Measurements from ENCODE around the gene SMCO3. TPM values are rescaled to one million over a fixed set of nuclear protein-coding genes. Genes with fewer than 3 reads are reported as not detected.

The SMCO3 gene
- total and polyA plus RNA-seq, 2 of the 13 experiments (the other 11 are each of a cell fraction or from before 2014, with no cell fraction given), result 0.29 to 0.42 TPM

DNA sequence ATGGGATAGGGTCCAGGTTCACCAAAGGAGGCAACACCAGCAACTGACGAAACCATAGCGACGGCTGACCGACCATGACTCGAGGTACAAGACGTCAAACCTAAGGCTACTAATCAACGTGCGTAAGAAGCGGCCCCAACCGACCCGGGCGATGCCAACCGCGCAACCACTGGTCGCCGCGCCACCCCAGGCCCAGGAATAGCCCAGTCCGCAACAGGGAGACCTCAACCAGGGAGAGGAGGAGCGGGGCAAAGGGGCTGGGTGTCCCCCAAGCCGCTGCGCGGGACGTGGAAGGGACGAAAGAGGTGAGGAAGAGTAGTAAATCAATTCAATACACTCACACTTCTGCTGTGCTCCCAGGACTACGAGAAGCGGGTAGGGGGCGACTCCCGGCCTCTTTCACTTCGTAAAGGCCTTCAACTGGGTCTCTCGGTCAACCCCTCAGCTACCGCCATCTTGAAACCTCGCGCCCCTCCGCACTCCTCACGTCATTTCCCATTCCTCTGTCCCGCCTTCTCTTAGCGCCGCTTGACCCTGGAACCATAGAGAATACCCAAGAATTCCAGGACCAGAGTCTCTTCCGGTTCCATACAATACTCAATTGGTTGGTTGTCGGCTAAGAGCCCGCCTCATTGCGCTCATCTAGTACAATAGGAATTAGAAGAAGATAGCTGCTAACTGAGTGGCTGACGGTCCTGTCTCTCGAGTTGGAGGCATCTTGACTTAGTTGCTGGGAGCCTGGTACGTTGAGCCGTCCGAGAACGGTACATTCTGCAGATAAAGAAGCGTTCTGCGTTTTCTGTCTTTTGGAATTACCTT lies 10.8 kb downstream of the SMCO3 start, which contains the start of the genes C12orf60 and WBP11 (continued):
- TF ChIP-seq CREB1 (IDR thresholded peaks at IDR 0.05), result peak; percentile 86
- TF ChIP-seq CREB1 (CRISPR knock-in tag; IDR thresholded peaks at IDR 0.05), result peak; percentile 99
- TF ChIP-seq, protein P1, sequence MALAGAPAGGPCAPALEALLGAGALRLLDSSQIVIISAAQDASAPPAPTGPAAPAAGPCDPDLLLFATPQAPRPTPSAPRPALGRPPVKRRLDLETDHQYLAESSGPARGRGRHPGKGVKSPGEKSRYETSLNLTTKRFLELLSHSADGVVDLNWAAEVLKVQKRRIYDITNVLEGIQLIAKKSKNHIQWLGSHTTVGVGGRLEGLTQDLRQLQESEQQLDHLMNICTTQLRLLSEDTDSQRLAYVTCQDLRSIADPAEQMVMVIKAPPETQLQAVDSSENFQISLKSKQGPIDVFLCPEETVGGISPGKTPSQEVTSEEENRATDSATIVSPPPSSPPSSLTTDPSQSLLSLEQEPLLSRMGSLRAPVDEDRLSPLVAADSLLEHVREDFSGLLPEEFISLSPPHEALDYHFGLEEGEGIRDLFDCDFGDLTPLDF (CRISPR knock-in tag; IDR thresholded peaks at IDR 0.05), result peak; percentile 63
- no peak for TF ChIP-seq HMGXB4 (CRISPR knock-in tag; IDR thresholded peaks at IDR 0.05; ENCODE audit: borderline replicate concordance in 1 of 2, low read depth in 1 of 2)
- no peak for TF ChIP-seq JUND (CRISPR knock-in tag; IDR thresholded peaks at IDR 0.05)
- no peak for TF ChIP-seq HNF4A (CRISPR knock-in tag; IDR thresholded peaks at IDR 0.05)
- TF ChIP-seq SALL1 (CRISPR knock-in tag; IDR thresholded peaks at IDR 0.05), result peak; percentile 58; the same call in 1 of the 2 replicates
- TF ChIP-seq ZNF558 (CRISPR knock-in tag; IDR thresholded peaks at IDR 0.05; ENCODE audit: borderline replicate concordance), result no peak
- TF ChIP-seq TEAD2 (CRISPR knock-in tag; IDR thresholded peaks at IDR 0.05), result no peak
- TF ChIP-seq ZNF335 (CRISPR knock-in tag; IDR thresholded peaks at IDR 0.05), result no peak
- no peak for TF ChIP-seq ZBTB8A (CRISPR knock-in tag; IDR thresholded peaks at IDR 0.05; ENCODE audit: borderline replicate concordance, low read depth)
- TF ChIP-seq ARNT2 (CRISPR knock-in tag; IDR thresholded peaks at IDR 0.05; ENCODE audit: low read depth), result no peak
- TF ChIP-seq, protein P2, sequence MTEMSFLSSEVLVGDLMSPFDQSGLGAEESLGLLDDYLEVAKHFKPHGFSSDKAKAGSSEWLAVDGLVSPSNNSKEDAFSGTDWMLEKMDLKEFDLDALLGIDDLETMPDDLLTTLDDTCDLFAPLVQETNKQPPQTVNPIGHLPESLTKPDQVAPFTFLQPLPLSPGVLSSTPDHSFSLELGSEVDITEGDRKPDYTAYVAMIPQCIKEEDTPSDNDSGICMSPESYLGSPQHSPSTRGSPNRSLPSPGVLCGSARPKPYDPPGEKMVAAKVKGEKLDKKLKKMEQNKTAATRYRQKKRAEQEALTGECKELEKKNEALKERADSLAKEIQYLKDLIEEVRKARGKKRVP (CRISPR knock-in tag; IDR thresholded peaks at IDR 0.05), result no peak
- TF ChIP-seq ZNF672 (CRISPR knock-in tag; IDR thresholded peaks at IDR 0.05), result no peak
- TF ChIP-seq, protein P3, sequence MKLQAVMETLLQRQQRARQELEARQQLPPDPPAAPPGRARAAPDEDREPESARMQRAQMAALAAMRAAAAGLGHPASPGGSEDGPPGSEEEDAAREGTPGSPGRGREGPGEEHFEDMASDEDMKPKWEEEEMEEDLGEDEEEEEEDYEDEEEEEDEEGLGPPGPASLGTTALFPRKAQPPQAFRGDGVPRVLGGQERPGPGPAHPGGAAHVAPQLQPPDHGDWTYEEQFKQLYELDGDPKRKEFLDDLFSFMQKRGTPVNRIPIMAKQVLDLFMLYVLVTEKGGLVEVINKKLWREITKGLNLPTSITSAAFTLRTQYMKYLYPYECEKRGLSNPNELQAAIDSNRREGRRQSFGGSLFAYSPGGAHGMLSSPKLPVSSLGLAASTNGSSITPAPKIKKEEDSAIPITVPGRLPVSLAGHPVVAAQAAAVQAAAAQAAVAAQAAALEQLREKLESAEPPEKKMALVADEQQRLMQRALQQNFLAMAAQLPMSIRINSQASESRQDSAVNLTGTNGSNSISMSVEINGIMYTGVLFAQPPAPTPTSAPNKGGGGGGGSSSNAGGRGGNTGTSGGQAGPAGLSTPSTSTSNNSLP (IDR thresholded peaks at IDR 0.05; ENCODE audit: low read depth, low read length), result no peak; the same call in 1 of the 2 replicates
- TF ChIP-seq ZNF713 (CRISPR knock-in tag; IDR thresholded peaks at IDR 0.05), result no peak
- TF ChIP-seq ZNF614 (CRISPR knock-in tag; IDR thresholded peaks at IDR 0.05; ENCODE audit: borderline replicate concordance), result no peak; the same call in 1 of the 2 replicates
- TF ChIP-seq ZFX (CRISPR knock-in tag; IDR thresholded peaks at IDR 0.05; ENCODE audit: low read depth), result peak; percentile 70
- TF ChIP-seq FLYWCH1 (CRISPR knock-in tag; IDR thresholded peaks at IDR 0.05), result no peak
- no peak for TF ChIP-seq ZNF674 (CRISPR knock-in tag; IDR thresholded peaks at IDR 0.05; ENCODE audit: low read depth)
- peak; percentile 91 for TF ChIP-seq THAP11 (CRISPR knock-in tag; IDR thresholded peaks at IDR 0.05)
- 0 out of 2 replicates have a peak, but pooled peaks have one; percentile 56 for TF ChIP-seq NFRKB (IDR thresholded peaks at IDR 0.05)
- TF ChIP-seq CREB3 (CRISPR knock-in tag; IDR thresholded peaks at IDR 0.05), result no peak
- no peak for TF ChIP-seq ARHGAP35 (CRISPR knock-in tag; IDR thresholded peaks at IDR 0.05; ENCODE audit: borderline replicate concordance)
